Measurements from ENCODE around the gene PPP6R1. TPM values are rescaled to one million over a fixed set of nuclear protein-coding genes. Genes with fewer than 3 reads are reported as not detected.

The PPP6R1 gene
- total RNA-seq, 1 experiment from 2014 or later, result 51.7 TPM

GRCh38 chr19:55189403-55189835, 69.4 kb downstream of the PPP6R1 start:
- Histone ChIP-seq H3K27me3 (ENCODE audit: control insufficient read depth, insufficient read depth, low read length) (no peaks in the 10 kb centered on the region; the same call in 1 of the 2 replicates), H3K36me3 (replicated peaks; ENCODE audit: control insufficient read depth, insufficient read depth, low read length) (no peaks in the 10 kb centered on the region), H3K4me3 (ENCODE audit: insufficient read depth, low read depth, low read length) (no peak overlapping the region)
- DNase-seq, result no peak

- H3K36me3 ChIP-seq (replicated peaks; ENCODE audit: control insufficient read depth, insufficient read depth, low read length), result no peaks in the 10 kb centered on the region
- H3K27me3 ChIP-seq (ENCODE audit: control insufficient read depth, insufficient read depth, low read length), result no peaks in the 10 kb centered on the region; the same call in 1 of the 2 replicates
- no peak for DNase-seq
- H3K4me3 ChIP-seq (ENCODE audit: insufficient read depth, low read depth, low read length), result no peak overlapping the region
Measured at GRCh38 chr19:55188625-55189024, 70.2 kb downstream of the PPP6R1 start.

- DNase-seq, result no peak
- Histone ChIP-seq H3K36me3 (replicated peaks; ENCODE audit: control insufficient read depth, insufficient read depth, low read length) (no peaks in the 10 kb centered on the region), H3K27me3 (ENCODE audit: control insufficient read depth, insufficient read depth, low read length) (peaks cover 12% of the 10 kb centered on the region), H3K4me3 (ENCODE audit: insufficient read depth, low read depth, low read length) (no peak overlapping the region)
Measured at GRCh38 chr19:55186080-55186479, 72.7 kb downstream of the PPP6R1 start.

GRCh38 chr19:55181740-55182139, 77.1 kb downstream of the PPP6R1 start:
- Histone ChIP-seq H3K4me3 (ENCODE audit: insufficient read depth, low read depth, low read length) (no peak overlapping the region), H3K36me3 (replicated peaks; ENCODE audit: control insufficient read depth, insufficient read depth, low read length) (no peaks in the 10 kb centered on the region), H3K27me3 (ENCODE audit: control insufficient read depth, insufficient read depth, low read length) (peaks cover 39% of the 10 kb centered on the region)
- no peak for DNase-seq

Other genes starting within 250 kb of the PPP6R1 start
- not detected in 2 replicates for gene GP6, start 220.8 kb downstream of the PPP6R1 start, total RNA-seq (2014; rRNA removed; shearing (Covaris generic))
- 21.2 and 24.4 TPM in 2 replicates for gene RDH13, start 195.9 kb downstream of the PPP6R1 start, total RNA-seq (2014; rRNA removed; shearing (Covaris generic))
- gene EPS8L1, start 183.1 kb downstream of the PPP6R1 start, total RNA-seq (2014; rRNA removed; shearing (Covaris generic)), result 20.0 and 22.9 TPM in 2 replicates
- gene PPP1R12C, start 141.4 kb downstream of the PPP6R1 start, total RNA-seq (2014; rRNA removed; shearing (Covaris generic)), result 57.5 and 66.4 TPM in 2 replicates
- gene TNNT1, start 109.8 kb downstream of the PPP6R1 start, total RNA-seq (2014; rRNA removed; shearing (Covaris generic)), result 33.8 and 44.8 TPM in 2 replicates
- gene TNNI3, start 101.3 kb downstream of the PPP6R1 start, total RNA-seq (2014; rRNA removed; shearing (Covaris generic)), result 6.5 and 11.6 TPM in 2 replicates
- gene DNAAF3, start 92.4 kb downstream of the PPP6R1 start, total RNA-seq (2014; rRNA removed; shearing (Covaris generic)), result 0.15 and 2.2 TPM in 2 replicates
- gene SYT5, start 78.7 kb downstream of the PPP6R1 start, total RNA-seq (2014; rRNA removed; shearing (Covaris generic)), result 0.26 and 0.31 TPM in 2 replicates
- 0.41 and 2.3 TPM in 2 replicates for gene PTPRH, start 49.5 kb downstream of the PPP6R1 start, total RNA-seq (2014; rRNA removed; shearing (Covaris generic))
- gene TMEM86B, start 30.3 kb downstream of the PPP6R1 start, total RNA-seq (2014; rRNA removed; shearing (Covaris generic)), result 1.2 and 1.7 TPM in 2 replicates
- gene HSPBP1, start 21.1 kb upstream of the PPP6R1 start, total RNA-seq (2014; rRNA removed; shearing (Covaris generic)), result 54.4 and 92.3 TPM in 2 replicates
- 20.3 and 31.3 TPM in 2 replicates for gene BRSK1, start 25.0 kb upstream of the PPP6R1 start, total RNA-seq (2014; rRNA removed; shearing (Covaris generic))
- 0.24 TPM in 1 of 2 replicates, not detected in the other for gene TMEM150B, start 66.3 kb upstream of the PPP6R1 start, total RNA-seq (2014; rRNA removed; shearing (Covaris generic))
- 36.1 and 58.9 TPM in 2 replicates for gene KMT5C, start 80.9 kb upstream of the PPP6R1 start, total RNA-seq (2014; rRNA removed; shearing (Covaris generic))
- gene COX6B2, start 95.7 kb upstream of the PPP6R1 start, total RNA-seq (2014; rRNA removed; shearing (Covaris generic)), result 0.17 and 0.30 TPM in 2 replicates
- not detected in 2 replicates for gene GARIN5B, start 104.2 kb upstream of the PPP6R1 start, total RNA-seq (2014; rRNA removed; shearing (Covaris generic))
- 0.59 and 1.2 TPM in 2 replicates for gene IL11, start 111.4 kb upstream of the PPP6R1 start, total RNA-seq (2014; rRNA removed; shearing (Covaris generic))
- gene TMEM190, start 117.8 kb upstream of the PPP6R1 start, total RNA-seq (2014; rRNA removed; shearing (Covaris generic)), result not detected in 2 replicates
- 1.0 TPM in 1 of 2 replicates, not detected in the other for gene TMEM238, start 125.3 kb upstream of the PPP6R1 start, total RNA-seq (2014; rRNA removed; shearing (Covaris generic))
- 458 and 505 TPM in 2 replicates for gene RPL28, start 126.9 kb upstream of the PPP6R1 start, total RNA-seq (2014; rRNA removed; shearing (Covaris generic))
- 369 and 380 TPM in 2 replicates for gene UBE2S, start 148.8 kb upstream of the PPP6R1 start, total RNA-seq (2014; rRNA removed; shearing (Covaris generic))
- gene SHISA7, start 184.3 kb upstream of the PPP6R1 start, total RNA-seq (2014; rRNA removed; shearing (Covaris generic)), result 0.04 and 0.07 TPM in 2 replicates
- gene ISOC2, start 202.6 kb upstream of the PPP6R1 start, total RNA-seq (2014; rRNA removed; shearing (Covaris generic)), result 178 and 185 TPM in 2 replicates
- 1.6 and 3.7 TPM in 2 replicates for gene C19orf85, start 205.7 kb upstream of the PPP6R1 start, total RNA-seq (2014; rRNA removed; shearing (Covaris generic))
- 5.8 and 8.1 TPM in 2 replicates for gene ZNF628, start 217.6 kb upstream of the PPP6R1 start, total RNA-seq (2014; rRNA removed; shearing (Covaris generic))
- gene NAT14, start 226.2 kb upstream of the PPP6R1 start, total RNA-seq (2014; rRNA removed; shearing (Covaris generic)), result 56.0 and 71.2 TPM in 2 replicates
- 0.48 and 0.87 TPM in 2 replicates for gene SSC5D, start 229.4 kb upstream of the PPP6R1 start, total RNA-seq (2014; rRNA removed; shearing (Covaris generic))

Measured in H7 (cell line).